Glutamatergic neuron (in vitro differentiated cells): ENCODE measurements around the gene LPAR6. TPM values are rescaled to one million over a fixed set of nuclear protein-coding genes. Genes with fewer than 3 reads are reported as not detected.

Source experiments
- DNase-seq: peaks from one replicate; pipeline ENCODE4 v3.0.0; 2022
- H3K27ac Mint-ChIP-seq: one replicate; pipeline ENCODE4 v1.8.0; 2020; ENCODE audit warnings: mild to moderate bottlenecking, mixed read lengths, inconsistent platforms; ENCODE audit not compliant: unreplicated experiment
- H3K27me3 Mint-ChIP-seq: one replicate; pipeline ENCODE4 v1.8.0; 2020; ENCODE audit warnings: mild to moderate bottlenecking, moderate library complexity, mixed read lengths, inconsistent platforms; ENCODE audit not compliant: unreplicated experiment
- H3K36me3 Mint-ChIP-seq: one replicate; pipeline ENCODE4 v1.8.0; 2020; ENCODE audit warnings: mild to moderate bottlenecking, mixed read lengths, inconsistent platforms; ENCODE audit not compliant: unreplicated experiment
- H3K4me1 Mint-ChIP-seq: one replicate; pipeline ENCODE4 v1.8.0; 2020; ENCODE audit warnings: mild to moderate bottlenecking, low read depth, mixed read lengths, inconsistent platforms; ENCODE audit not compliant: unreplicated experiment
- H3K4me3 Mint-ChIP-seq: one replicate; pipeline ENCODE4 v1.8.0; 2020; ENCODE audit warnings: mild to moderate bottlenecking, mixed read lengths, inconsistent platforms; ENCODE audit not compliant: unreplicated experiment
- H3K9me3 Mint-ChIP-seq: one replicate; pipeline ENCODE4 v1.8.0; 2020; ENCODE audit warnings: mild to moderate bottlenecking, moderate library complexity, mixed read lengths, inconsistent platforms; ENCODE audit not compliant: unreplicated experiment
- total RNA-seq: library from RNA; stranded (reverse); fragmentation: NEBNext Ultra II Directional; extraction: Animal tissue kit (Norgen Biotek cat#: 25700); gene quantifications from one replicate; pipeline ENCODE4 v1.2.1, GENCODE V29; 2021; ENCODE audit not compliant: unreplicated experiment
- TF ChIP-seq, protein P1 (sequence below): fragments of 200-600 bp; sonication (generic); IDR thresholded peaks from one replicate; pipeline ENCODE4 v1.5.0; 2021; ENCODE audit not compliant: partially characterized antibody, unreplicated experiment

Gene LPAR6
- total RNA-seq, 1 donor from 2014 or later, result 1.1 TPM

- Mint-ChIP-seq H3K4me1 (no peaks in the 10 kb centered on the region), H3K36me3 (no peaks in the 10 kb centered on the region), H3K27ac (no peak overlapping the region), H3K9me3 (no peaks in the 10 kb centered on the region), H3K4me3 (no peak overlapping the region), H3K27me3 (no peaks in the 10 kb centered on the region)
- DNase-seq, result no peak
- TF ChIP-seq, protein P1, sequence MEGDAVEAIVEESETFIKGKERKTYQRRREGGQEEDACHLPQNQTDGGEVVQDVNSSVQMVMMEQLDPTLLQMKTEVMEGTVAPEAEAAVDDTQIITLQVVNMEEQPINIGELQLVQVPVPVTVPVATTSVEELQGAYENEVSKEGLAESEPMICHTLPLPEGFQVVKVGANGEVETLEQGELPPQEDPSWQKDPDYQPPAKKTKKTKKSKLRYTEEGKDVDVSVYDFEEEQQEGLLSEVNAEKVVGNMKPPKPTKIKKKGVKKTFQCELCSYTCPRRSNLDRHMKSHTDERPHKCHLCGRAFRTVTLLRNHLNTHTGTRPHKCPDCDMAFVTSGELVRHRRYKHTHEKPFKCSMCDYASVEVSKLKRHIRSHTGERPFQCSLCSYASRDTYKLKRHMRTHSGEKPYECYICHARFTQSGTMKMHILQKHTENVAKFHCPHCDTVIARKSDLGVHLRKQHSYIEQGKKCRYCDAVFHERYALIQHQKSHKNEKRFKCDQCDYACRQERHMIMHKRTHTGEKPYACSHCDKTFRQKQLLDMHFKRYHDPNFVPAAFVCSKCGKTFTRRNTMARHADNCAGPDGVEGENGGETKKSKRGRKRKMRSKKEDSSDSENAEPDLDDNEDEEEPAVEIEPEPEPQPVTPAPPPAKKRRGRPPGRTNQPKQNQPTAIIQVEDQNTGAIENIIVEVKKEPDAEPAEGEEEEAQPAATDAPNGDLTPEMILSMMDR, result no peak
These were observed 32.3 kb downstream of the LPAR6 start for GRCh38 chr13:48380581-48380980.

DNA sequence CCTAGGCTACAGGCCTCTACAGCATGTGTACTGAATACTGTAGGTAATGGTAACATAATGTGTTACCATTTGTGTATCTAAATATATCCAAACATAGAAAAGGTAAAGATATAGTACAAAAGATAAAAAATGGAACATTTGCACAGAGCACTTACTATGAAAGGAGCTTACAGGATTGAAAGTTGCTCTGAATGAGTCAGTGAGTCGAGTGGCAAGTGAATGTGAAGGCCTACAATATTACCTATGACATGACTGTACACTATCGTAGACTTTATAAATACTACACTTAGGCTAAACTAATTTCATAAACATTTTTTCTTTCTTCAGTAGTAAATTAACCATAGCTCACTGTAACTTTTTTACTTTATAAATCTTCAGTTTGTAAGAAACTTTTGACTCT is 35.1 kb downstream of the LPAR6 start:
- Mint-ChIP-seq H3K9me3 (no peaks in the 10 kb centered on the region), H3K4me1 (no peaks in the 10 kb centered on the region), H3K36me3 (no peaks in the 10 kb centered on the region), H3K27me3 (peaks cover 2% of the 10 kb centered on the region), H3K4me3 (no peak overlapping the region), H3K27ac (no peak overlapping the region)
- TF ChIP-seq, protein P1, result no peak
- DNase-seq, result no peak

GRCh38 chr13:48370815-48371214 is 42.1 kb downstream of the LPAR6 start:
- Mint-ChIP-seq H3K36me3 (no peaks in the 10 kb centered on the region), H3K4me1 (no peaks in the 10 kb centered on the region), H3K4me3 (no peak overlapping the region), H3K27me3 (peaks cover 2% of the 10 kb centered on the region), H3K9me3 (no peaks in the 10 kb centered on the region), H3K27ac (no peak overlapping the region)
- TF ChIP-seq, protein P1, result no peak
- no peak for DNase-seq

GRCh38 chr13:48369988-48370387 is 42.9 kb downstream of the LPAR6 start:
- no peak overlapping the region for H3K27ac Mint-ChIP-seq
- no peak for DNase-seq
- H3K36me3 Mint-ChIP-seq, result no peaks in the 10 kb centered on the region
- peaks cover 2% of the 10 kb centered on the region for H3K27me3 Mint-ChIP-seq
- H3K9me3 Mint-ChIP-seq, result no peaks in the 10 kb centered on the region
- no peaks in the 10 kb centered on the region for H3K4me1 Mint-ChIP-seq
- no peak overlapping the region for H3K4me3 Mint-ChIP-seq
- TF ChIP-seq, protein P1, result no peak

Other genes with a start within 250 kb of the LPAR6 start
- gene ITM2B, start 179.9 kb downstream of the LPAR6 start, total RNA-seq, result 236 TPM
- 50.3 TPM for gene RB1, start 109.4 kb downstream of the LPAR6 start, total RNA-seq
- gene RCBTB2, start 120.0 kb upstream of the LPAR6 start, total RNA-seq, result 7.4 TPM
- 4.9 TPM for gene CYSLTR2, start 240.8 kb upstream of the LPAR6 start, total RNA-seq